ENCODE data around the gene BAX. TPM values are rescaled to one million over a fixed set of nuclear protein-coding genes. Genes with fewer than 3 reads are reported as not detected.

The BAX gene
- total and polyA plus RNA-seq, 9 of the 15 experiments (the other 6 are each of a cell fraction or from before 2014, with no cell fraction given), result 3.2 to 95.4 (median 44.5) TPM

DNA sequence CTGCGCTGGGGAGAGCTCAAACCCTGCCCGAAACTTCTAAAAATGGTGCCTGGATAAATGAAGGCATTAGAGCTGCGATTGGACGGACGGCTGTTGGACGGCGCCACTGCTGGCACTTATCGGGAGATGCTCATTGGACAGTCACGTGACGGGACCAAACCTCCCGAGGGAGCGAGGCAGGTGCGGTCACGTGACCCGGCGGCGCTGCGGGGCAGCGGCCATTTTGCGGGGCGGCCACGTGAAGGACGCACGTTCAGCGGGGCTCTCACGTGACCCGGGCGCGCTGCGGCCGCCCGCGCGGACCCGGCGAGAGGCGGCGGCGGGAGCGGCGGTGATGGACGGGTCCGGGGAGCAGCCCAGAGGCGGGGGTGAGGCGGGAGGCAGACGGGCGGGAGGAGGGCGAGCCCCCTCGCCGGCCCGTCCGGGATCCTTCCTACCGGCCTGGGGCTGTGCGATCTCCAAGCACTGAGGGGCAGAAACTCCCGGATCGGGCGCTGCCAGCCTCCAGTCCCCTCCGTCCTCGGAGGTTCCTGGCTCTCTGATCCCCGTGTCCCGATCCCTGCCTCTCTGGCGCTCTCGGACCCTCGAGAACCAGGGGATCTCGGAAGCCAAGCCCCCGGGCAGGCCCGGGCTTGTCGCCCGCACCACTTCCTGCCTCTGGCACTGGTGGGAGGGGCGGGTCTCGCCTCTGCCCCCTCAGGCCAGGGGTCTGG, at the start of gene BAX (continued):
- TF ChIP-seq GABPB1 (CRISPR knock-in tag; IDR thresholded peaks at IDR 0.05) (peak; percentile 63; the same call in 1 of the 2 replicates), IFI16 (CRISPR knock-in tag; IDR thresholded peaks at IDR 0.05) (no peak), ESRRB (CRISPR knock-in tag; IDR thresholded peaks at IDR 0.05; ENCODE audit: borderline replicate concordance) (no peak), C11orf30 (IDR thresholded peaks at IDR 0.05; ENCODE audit: low read depth) (peak; percentile 78), ZNF511 (CRISPR knock-in tag; IDR thresholded peaks at IDR 0.05) (0 out of 2 replicates have a peak, but pooled peaks have one; percentile 69), MTF1 (CRISPR knock-in tag; IDR thresholded peaks at IDR 0.05; ENCODE audit: borderline replicate concordance) (no peak), POLR2B (IDR thresholded peaks at IDR 0.05; ENCODE audit: low read depth, partially characterized antibody) (no peak), RNF219 (CRISPR knock-in tag; IDR thresholded peaks at IDR 0.05) (0 out of 2 replicates have a peak, but pooled peaks have one; percentile 54), FOXJ2 (tag; IDR thresholded peaks at IDR 0.05) (peak; percentile 79; the same call in 1 of the 2 replicates), FOS (IDR thresholded peaks at IDR 0.05; ENCODE audit: extremely low read depth, insufficient read length) (peak; percentile 91), FUS (optimal IDR thresholded peaks at IDR 0.05; ENCODE audit: low read depth, low read length) (peak; percentile 63), KDM4B (IDR thresholded peaks at IDR 0.05; ENCODE audit: borderline replicate concordance in 2 of 2, low read depth in 1 of 2) (peak in 1 of 2 experiments; percentile 35; a peak in 1 of 4 replicates)
- TF ChIP-seq, protein P1, sequence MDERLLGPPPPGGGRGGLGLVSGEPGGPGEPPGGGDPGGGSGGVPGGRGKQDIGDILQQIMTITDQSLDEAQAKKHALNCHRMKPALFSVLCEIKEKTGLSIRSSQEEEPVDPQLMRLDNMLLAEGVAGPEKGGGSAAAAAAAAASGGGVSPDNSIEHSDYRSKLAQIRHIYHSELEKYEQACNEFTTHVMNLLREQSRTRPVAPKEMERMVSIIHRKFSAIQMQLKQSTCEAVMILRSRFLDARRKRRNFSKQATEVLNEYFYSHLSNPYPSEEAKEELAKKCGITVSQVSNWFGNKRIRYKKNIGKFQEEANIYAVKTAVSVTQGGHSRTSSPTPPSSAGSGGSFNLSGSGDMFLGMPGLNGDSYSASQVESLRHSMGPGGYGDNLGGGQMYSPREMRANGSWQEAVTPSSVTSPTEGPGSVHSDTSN (CRISPR knock-in tag; IDR thresholded peaks at IDR 0.05; ENCODE audit: low read depth), result no peak
- TF ChIP-seq, protein P1 (tag; conservative IDR thresholded peaks at IDR 0.05; ENCODE audit: low read depth), result no peak
- TF ChIP-seq, protein P2, sequence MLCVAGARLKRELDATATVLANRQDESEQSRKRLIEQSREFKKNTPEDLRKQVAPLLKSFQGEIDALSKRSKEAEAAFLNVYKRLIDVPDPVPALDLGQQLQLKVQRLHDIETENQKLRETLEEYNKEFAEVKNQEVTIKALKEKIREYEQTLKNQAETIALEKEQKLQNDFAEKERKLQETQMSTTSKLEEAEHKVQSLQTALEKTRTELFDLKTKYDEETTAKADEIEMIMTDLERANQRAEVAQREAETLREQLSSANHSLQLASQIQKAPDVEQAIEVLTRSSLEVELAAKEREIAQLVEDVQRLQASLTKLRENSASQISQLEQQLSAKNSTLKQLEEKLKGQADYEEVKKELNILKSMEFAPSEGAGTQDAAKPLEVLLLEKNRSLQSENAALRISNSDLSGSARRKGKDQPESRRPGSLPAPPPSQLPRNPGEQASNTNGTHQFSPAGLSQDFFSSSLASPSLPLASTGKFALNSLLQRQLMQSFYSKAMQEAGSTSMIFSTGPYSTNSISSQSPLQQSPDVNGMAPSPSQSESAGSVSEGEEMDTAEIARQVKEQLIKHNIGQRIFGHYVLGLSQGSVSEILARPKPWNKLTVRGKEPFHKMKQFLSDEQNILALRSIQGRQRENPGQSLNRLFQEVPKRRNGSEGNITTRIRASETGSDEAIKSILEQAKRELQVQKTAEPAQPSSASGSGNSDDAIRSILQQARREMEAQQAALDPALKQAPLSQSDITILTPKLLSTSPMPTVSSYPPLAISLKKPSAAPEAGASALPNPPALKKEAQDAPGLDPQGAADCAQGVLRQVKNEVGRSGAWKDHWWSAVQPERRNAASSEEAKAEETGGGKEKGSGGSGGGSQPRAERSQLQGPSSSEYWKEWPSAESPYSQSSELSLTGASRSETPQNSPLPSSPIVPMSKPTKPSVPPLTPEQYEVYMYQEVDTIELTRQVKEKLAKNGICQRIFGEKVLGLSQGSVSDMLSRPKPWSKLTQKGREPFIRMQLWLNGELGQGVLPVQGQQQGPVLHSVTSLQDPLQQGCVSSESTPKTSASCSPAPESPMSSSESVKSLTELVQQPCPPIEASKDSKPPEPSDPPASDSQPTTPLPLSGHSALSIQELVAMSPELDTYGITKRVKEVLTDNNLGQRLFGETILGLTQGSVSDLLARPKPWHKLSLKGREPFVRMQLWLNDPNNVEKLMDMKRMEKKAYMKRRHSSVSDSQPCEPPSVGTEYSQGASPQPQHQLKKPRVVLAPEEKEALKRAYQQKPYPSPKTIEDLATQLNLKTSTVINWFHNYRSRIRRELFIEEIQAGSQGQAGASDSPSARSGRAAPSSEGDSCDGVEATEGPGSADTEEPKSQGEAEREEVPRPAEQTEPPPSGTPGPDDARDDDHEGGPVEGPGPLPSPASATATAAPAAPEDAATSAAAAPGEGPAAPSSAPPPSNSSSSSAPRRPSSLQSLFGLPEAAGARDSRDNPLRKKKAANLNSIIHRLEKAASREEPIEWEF (CRISPR knock-in tag; IDR thresholded peaks at IDR 0.05), result 0 out of 2 replicates have a peak, but pooled peaks have one; percentile 4
